ENCODE measurements around the gene NSDHL. TPM values are rescaled to one million over a fixed set of nuclear protein-coding genes. Genes with fewer than 3 reads are reported as not detected.

NSDHL gene
- polyA plus RNA-seq, 2 of the 4 experiments (the other 2 are of a cell fraction): 24.9 to 50.5 TPM

DNA sequence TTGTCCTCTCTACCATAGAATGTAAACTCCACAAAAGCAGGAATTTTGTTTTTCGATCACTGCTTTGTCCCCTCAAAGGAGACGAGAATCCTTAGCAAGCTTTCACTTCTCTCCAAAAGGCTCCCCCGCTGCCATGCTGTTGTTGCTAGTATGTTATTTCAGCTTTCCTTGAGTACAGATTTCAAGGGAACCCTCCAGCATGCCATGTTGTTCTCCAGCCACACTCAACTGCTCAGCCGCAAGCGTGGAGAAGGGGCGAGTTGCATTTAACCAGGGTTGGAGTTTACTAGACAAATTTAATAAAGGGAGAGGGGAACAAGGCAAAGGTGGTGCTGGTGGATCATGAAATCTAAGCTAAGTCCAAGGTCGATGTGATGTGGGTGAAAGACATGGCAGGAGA lies 23.1 kb downstream of the NSDHL start (continued):
- TF ChIP-seq, protein P1, sequence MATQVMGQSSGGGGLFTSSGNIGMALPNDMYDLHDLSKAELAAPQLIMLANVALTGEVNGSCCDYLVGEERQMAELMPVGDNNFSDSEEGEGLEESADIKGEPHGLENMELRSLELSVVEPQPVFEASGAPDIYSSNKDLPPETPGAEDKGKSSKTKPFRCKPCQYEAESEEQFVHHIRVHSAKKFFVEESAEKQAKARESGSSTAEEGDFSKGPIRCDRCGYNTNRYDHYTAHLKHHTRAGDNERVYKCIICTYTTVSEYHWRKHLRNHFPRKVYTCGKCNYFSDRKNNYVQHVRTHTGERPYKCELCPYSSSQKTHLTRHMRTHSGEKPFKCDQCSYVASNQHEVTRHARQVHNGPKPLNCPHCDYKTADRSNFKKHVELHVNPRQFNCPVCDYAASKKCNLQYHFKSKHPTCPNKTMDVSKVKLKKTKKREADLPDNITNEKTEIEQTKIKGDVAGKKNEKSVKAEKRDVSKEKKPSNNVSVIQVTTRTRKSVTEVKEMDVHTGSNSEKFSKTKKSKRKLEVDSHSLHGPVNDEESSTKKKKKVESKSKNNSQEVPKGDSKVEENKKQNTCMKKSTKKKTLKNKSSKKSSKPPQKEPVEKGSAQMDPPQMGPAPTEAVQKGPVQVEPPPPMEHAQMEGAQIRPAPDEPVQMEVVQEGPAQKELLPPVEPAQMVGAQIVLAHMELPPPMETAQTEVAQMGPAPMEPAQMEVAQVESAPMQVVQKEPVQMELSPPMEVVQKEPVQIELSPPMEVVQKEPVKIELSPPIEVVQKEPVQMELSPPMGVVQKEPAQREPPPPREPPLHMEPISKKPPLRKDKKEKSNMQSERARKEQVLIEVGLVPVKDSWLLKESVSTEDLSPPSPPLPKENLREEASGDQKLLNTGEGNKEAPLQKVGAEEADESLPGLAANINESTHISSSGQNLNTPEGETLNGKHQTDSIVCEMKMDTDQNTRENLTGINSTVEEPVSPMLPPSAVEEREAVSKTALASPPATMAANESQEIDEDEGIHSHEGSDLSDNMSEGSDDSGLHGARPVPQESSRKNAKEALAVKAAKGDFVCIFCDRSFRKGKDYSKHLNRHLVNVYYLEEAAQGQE (IDR thresholded peaks at IDR 0.05): no peak
- TF ChIP-seq SREBF2 (IDR thresholded peaks at IDR 0.05) (no peak), EHMT2 (IDR thresholded peaks at IDR 0.05; ENCODE audit: low read depth) (no peak)

GRCh38 chrX:152861116-152861515 lies 30.3 kb downstream of the NSDHL start:
- POLR2A ChIA-PET: no interaction called here
- H3K9me3 ChIP-seq: no peaks in the 10 kb centered on the region
- no peak overlapping the region for H3K4me2 ChIP-seq
- 92% methylated on average over 3 of the region's 3 CpGs for WGBS (ENCODE audit: missing lambda C conversion rate)
- peak; percentile 46 for FAIRE-seq
- DNase-seq (ENCODE audit: low read depth in 1 of 2, low spot score in 1 of 2): no peak
- H3K4me1 ChIP-seq: no peaks in the 10 kb centered on the region
- H3K27ac ChIP-seq: no peak overlapping the region
- CTCF ChIA-PET: no interaction called here
- TF ChIP-seq MYC (IDR thresholded peaks at IDR 0.05; ENCODE audit: borderline replicate concordance, low read length) (no peak), HOXB13 (CRISPR knock-in tag; IDR thresholded peaks at IDR 0.05; ENCODE audit: low read depth) (no peak), SREBF2 (IDR thresholded peaks at IDR 0.05) (no peak), GATA3 (IDR thresholded peaks at IDR 0.05; ENCODE audit: borderline replicate concordance) (no peak), HEYL (CRISPR knock-in tag; IDR thresholded peaks at IDR 0.05) (no peak), ZFP36 (IDR thresholded peaks at IDR 0.05; ENCODE audit: borderline replicate concordance, partially characterized antibody) (no peak), RARB (CRISPR knock-in tag; IDR thresholded peaks at IDR 0.05) (no peak), E2F6 (IDR thresholded peaks at IDR 0.05; ENCODE audit: borderline replicate concordance, low read depth) (no peak), MAX (IDR thresholded peaks at IDR 0.05) (no peak), FOSB (CRISPR knock-in tag; IDR thresholded peaks at IDR 0.05) (no peak), NR3C1 (IDR thresholded peaks at IDR 0.05) (no peak), MAFK (IDR thresholded peaks at IDR 0.05; ENCODE audit: partially characterized antibody) (no peak), FOSL2 (IDR thresholded peaks at IDR 0.05) (no peak), FOSL2 (CRISPR knock-in tag; IDR thresholded peaks at IDR 0.05) (no peak), BCL3 (IDR thresholded peaks at IDR 0.05) (no peak), TP53 (CRISPR knock-in tag; IDR thresholded peaks at IDR 0.05) (no peak)
- TF ChIP-seq, protein P2, sequence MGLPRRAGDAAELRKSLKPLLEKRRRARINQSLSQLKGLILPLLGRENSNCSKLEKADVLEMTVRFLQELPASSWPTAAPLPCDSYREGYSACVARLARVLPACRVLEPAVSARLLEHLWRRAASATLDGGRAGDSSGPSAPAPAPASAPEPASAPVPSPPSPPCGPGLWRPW (IDR thresholded peaks at IDR 0.05): no peak
- TF ChIP-seq, protein P3, sequence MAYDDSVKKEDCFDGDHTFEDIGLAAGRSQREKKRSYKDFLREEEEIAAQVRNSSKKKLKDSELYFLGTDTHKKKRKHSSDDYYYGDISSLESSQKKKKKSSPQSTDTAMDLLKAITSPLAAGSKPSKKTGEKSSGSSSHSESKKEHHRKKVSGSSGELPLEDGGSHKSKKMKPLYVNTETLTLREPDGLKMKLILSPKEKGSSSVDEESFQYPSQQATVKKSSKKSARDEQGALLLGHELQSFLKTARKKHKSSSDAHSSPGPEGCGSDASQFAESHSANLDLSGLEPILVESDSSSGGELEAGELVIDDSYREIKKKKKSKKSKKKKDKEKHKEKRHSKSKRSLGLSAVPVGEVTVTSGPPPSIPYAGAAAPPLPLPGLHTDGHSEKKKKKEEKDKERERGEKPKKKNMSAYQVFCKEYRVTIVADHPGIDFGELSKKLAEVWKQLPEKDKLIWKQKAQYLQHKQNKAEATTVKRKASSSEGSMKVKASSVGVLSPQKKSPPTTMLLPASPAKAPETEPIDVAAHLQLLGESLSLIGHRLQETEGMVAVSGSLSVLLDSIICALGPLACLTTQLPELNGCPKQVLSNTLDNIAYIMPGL (CRISPR knock-in tag; IDR thresholded peaks at IDR 0.05; ENCODE audit: borderline replicate concordance): no peak
- H3K4me3 ChIP-seq: no peak overlapping the region
- no peak for ATAC-seq
